ENCODE data around the gene CSNK1A1L.

Gene CSNK1A1L

GRCh38 chr13:37106642-37107041 lies 1.2 kb upstream of the CSNK1A1L start:
- ChIA-PET CTCF (interaction anchor here (1.0 to 7.5 kb wide), 2 partner anchors 340 to 495 kb away, joined by 3 to 89 read pairs; partner anchors contain the start of gene POSTN), POLR2A (no interaction called here)
- DNase-seq (ENCODE audit: low read depth, low spot score) = no peak

GRCh38 chr13:37102896-37103295 lies 2.6 kb downstream of the CSNK1A1L start:
- no peak for TF ChIP-seq CTCF (IDR thresholded peaks at IDR 0.05; ENCODE audit: insufficient read depth, low read length, missing control alignments)

More at GRCh38 chr13:37106642-37107041, 1.2 kb upstream of the CSNK1A1L start:
- no peak overlapping the region for H3K4me3 ChIP-seq (ENCODE audit: low read depth, low read length)
- no peak for TF ChIP-seq CTCF (IDR thresholded peaks at IDR 0.05; ENCODE audit: insufficient read depth, low read length, missing control alignments)

GRCh38 chr13:37101201-37101600 lies 4.3 kb downstream of the CSNK1A1L start:
- DNase-seq (ENCODE audit: low read depth, low spot score) = no peak
- no peak for TF ChIP-seq CTCF (IDR thresholded peaks at IDR 0.05; ENCODE audit: insufficient read depth, low read length, missing control alignments)
- POLR2A ChIA-PET = no interaction called here
- no peak overlapping the region for H3K4me3 ChIP-seq (ENCODE audit: low read depth, low read length)
- CTCF ChIA-PET = interaction anchor here (2.1 kb wide), 1 partner anchor 501 kb away, joined by 6 read pairs; no protein-coding TSS in a partner anchor

More at GRCh38 chr13:37102896-37103295, 2.6 kb downstream of the CSNK1A1L start:
- H3K4me3 ChIP-seq (ENCODE audit: low read depth, low read length) = no peak overlapping the region
- ChIA-PET POLR2A (no interaction called here), CTCF (no interaction called here)
- no peak for DNase-seq (ENCODE audit: low read depth, low spot score)

- no peak overlapping the region for H3K4me3 ChIP-seq (ENCODE audit: low read depth, low read length)
- POLR2A ChIA-PET = no interaction called here
- no peak for DNase-seq (ENCODE audit: low read depth, low spot score)
- CTCF ChIA-PET = interaction anchor here (2.1 kb wide), 1 partner anchor 502 kb away, joined by 6 read pairs; no protein-coding TSS in a partner anchor
- TF ChIP-seq CTCF (IDR thresholded peaks at IDR 0.05; ENCODE audit: insufficient read depth, low read length, missing control alignments) = no peak
These were observed 4.7 kb downstream of the CSNK1A1L start for GRCh38 chr13:37100731-37101130.

- ChIA-PET POLR2A (no interaction called here), CTCF (interaction anchor here (1.4 kb wide), 1 partner anchor 14 kb away, joined by 5 read pairs; no protein-coding TSS in a partner anchor)
- TF ChIP-seq CTCF (IDR thresholded peaks at IDR 0.05; ENCODE audit: insufficient read depth, low read length, missing control alignments) = no peak
- DNase-seq (ENCODE audit: low read depth, low spot score) = peak; percentile 14
- no peak overlapping the region for H3K4me3 ChIP-seq (ENCODE audit: low read depth, low read length)
These were observed 8.4 kb downstream of the CSNK1A1L start for GRCh38 chr13:37097076-37097475.

GRCh38 chr13:37094840-37095239 lies 10.6 kb downstream of the CSNK1A1L start:
- CTCF ChIA-PET = interaction anchor here (1.6 to 1.8 kb wide), 2 partner anchors 19 to 508 kb away, joined by 7 to 9 read pairs; no protein-coding TSS in a partner anchor
- POLR2A ChIA-PET = no interaction called here
- no peak overlapping the region for H3K4me3 ChIP-seq (ENCODE audit: low read depth, low read length)
- no peak for TF ChIP-seq CTCF (IDR thresholded peaks at IDR 0.05; ENCODE audit: insufficient read depth, low read length, missing control alignments)
- DNase-seq (ENCODE audit: low read depth, low spot score) = no peak

All from AG04449 (cell line).